ENCODE results near the gene CD163.
"Not testable (repeated sequence)": the region's sequence is repeated elsewhere in the genome, so short reads cannot be mapped to it uniquely, and the experiment has no call there.

Gene CD163

GRCh38 chr12:7450667-7451066 is 52.9 kb downstream of the CD163 start:
- DNase-seq (ENCODE audit: low read depth), result no peak

- DNase-seq (ENCODE audit: low read depth), result no peak
Measured at GRCh38 chr12:7448099-7448498, 55.5 kb downstream of the CD163 start.

GRCh38 chr12:7444537-7444936 is 59.0 kb downstream of the CD163 start:
- no peak for DNase-seq (ENCODE audit: low read depth)

GRCh38 chr12:7444076-7444475 is 59.5 kb downstream of the CD163 start, which contains the start of gene CD163L1:
Gene CD163L1, minus strand, starts transcription at chr12:7444153. Its CDS starts 26 bp downstream, at chr12:7444127.
- DNase-seq (ENCODE audit: low read depth), result no peak

- DNase-seq (ENCODE audit: low read depth), result no peak
Measured at GRCh38 chr12:7441216-7441615, 62.4 kb downstream of the CD163 start.

- DNase-seq (ENCODE audit: low read depth), result peak; percentile 10
Measured at GRCh38 chr12:7439579-7440505, 63.7 kb downstream of the CD163 start.

- DNase-seq (ENCODE audit: low read depth), result not testable (repeated sequence)
Measured at GRCh38 chr12:7438291-7438995, 65.1 kb downstream of the CD163 start.

- not testable (repeated sequence) for DNase-seq (ENCODE audit: low read depth)
Measured at GRCh38 chr12:7437494-7437893, 66.1 kb downstream of the CD163 start.

GRCh38 chr12:7434670-7435069 is 68.9 kb downstream of the CD163 start:
- DNase-seq (ENCODE audit: low read depth), result no peak

GRCh38 chr12:7433276-7433822 is 70.2 kb downstream of the CD163 start:
- DNase-seq (ENCODE audit: low read depth), result peak; percentile 73

GRCh38 chr12:7431993-7432685 is 71.4 kb downstream of the CD163 start:
- DNase-seq (ENCODE audit: low read depth), result no peak

Data from non-pigmented ciliary epithelial cell (primary cell).